ENCODE data around the gene CAV2.

CAV2 gene

GRCh38 chr7:116455009-116455408, 44.5 kb upstream of the CAV2 start:
- no peak for TF ChIP-seq FOXM1 (IDR thresholded peaks at IDR 0.05; ENCODE audit: borderline replicate concordance, low read depth)
- no peak for TF ChIP-seq CEBPB (IDR thresholded peaks at IDR 0.05)
- no peak for TF ChIP-seq REST (IDR thresholded peaks at IDR 0.05; ENCODE audit: low read depth)
- TF ChIP-seq TEAD4 (IDR thresholded peaks at IDR 0.05), result no peak
- TF ChIP-seq CREB1 (IDR thresholded peaks at IDR 0.05; ENCODE audit: low read depth), result no peak
- no peak for TF ChIP-seq EGR1 (IDR thresholded peaks at IDR 0.05)
- no peak for TF ChIP-seq ZBTB7A (IDR thresholded peaks at IDR 0.05; ENCODE audit: low read depth)
- TF ChIP-seq MAX (IDR thresholded peaks at IDR 0.05), result no peak
- TF ChIP-seq RAD21 (IDR thresholded peaks at IDR 0.05; ENCODE audit: low read depth), result no peak
- TF ChIP-seq EP300 (IDR thresholded peaks at IDR 0.05; ENCODE audit: borderline replicate concordance), result no peak
- TF ChIP-seq TAF1 (IDR thresholded peaks at IDR 0.05; ENCODE audit: low read depth), result no peak
- no peak for TF ChIP-seq YY1 (IDR thresholded peaks at IDR 0.05; ENCODE audit: low read depth)
- TF ChIP-seq TCF12 (IDR thresholded peaks at IDR 0.05; ENCODE audit: low read depth), result no peak
- TF ChIP-seq NFIC (IDR thresholded peaks at IDR 0.05), result no peak
- no peak for TF ChIP-seq USF1 (IDR thresholded peaks at IDR 0.05)

GRCh38 chr7:116455499-116455898, 44.0 kb upstream of the CAV2 start:
- TF ChIP-seq TCF12 (IDR thresholded peaks at IDR 0.05; ENCODE audit: low read depth), result no peak
- no peak for TF ChIP-seq YY1 (IDR thresholded peaks at IDR 0.05; ENCODE audit: low read depth)

GRCh38 chr7:116461500-116461899, 38.0 kb upstream of the CAV2 start:
- no peak for TF ChIP-seq EGR1 (IDR thresholded peaks at IDR 0.05)
- no peak for TF ChIP-seq CEBPB (IDR thresholded peaks at IDR 0.05)
- TF ChIP-seq REST (IDR thresholded peaks at IDR 0.05; ENCODE audit: low read depth), result no peak
- TF ChIP-seq CREB1 (IDR thresholded peaks at IDR 0.05; ENCODE audit: low read depth), result no peak
- no peak for TF ChIP-seq USF1 (IDR thresholded peaks at IDR 0.05)
- no peak for TF ChIP-seq RAD21 (IDR thresholded peaks at IDR 0.05; ENCODE audit: low read depth)

- no peak for TF ChIP-seq YY1 (IDR thresholded peaks at IDR 0.05; ENCODE audit: low read depth)
- TF ChIP-seq TEAD4 (IDR thresholded peaks at IDR 0.05), result no peak
- TF ChIP-seq EGR1 (IDR thresholded peaks at IDR 0.05), result no peak
- TF ChIP-seq FOXM1 (IDR thresholded peaks at IDR 0.05; ENCODE audit: borderline replicate concordance, low read depth), result no peak
- no peak for TF ChIP-seq NFIC (IDR thresholded peaks at IDR 0.05)
- TF ChIP-seq USF1 (IDR thresholded peaks at IDR 0.05), result no peak
- no peak for TF ChIP-seq CEBPB (IDR thresholded peaks at IDR 0.05)
- no peak for TF ChIP-seq EP300 (IDR thresholded peaks at IDR 0.05; ENCODE audit: borderline replicate concordance)
- TF ChIP-seq TAF1 (IDR thresholded peaks at IDR 0.05; ENCODE audit: low read depth), result no peak
- no peak for TF ChIP-seq RAD21 (IDR thresholded peaks at IDR 0.05; ENCODE audit: low read depth)
- no peak for TF ChIP-seq CREB1 (IDR thresholded peaks at IDR 0.05; ENCODE audit: low read depth)
- no peak for TF ChIP-seq TCF12 (IDR thresholded peaks at IDR 0.05; ENCODE audit: low read depth)
- TF ChIP-seq MAX (IDR thresholded peaks at IDR 0.05), result no peak
- TF ChIP-seq REST (IDR thresholded peaks at IDR 0.05; ENCODE audit: low read depth), result no peak
- TF ChIP-seq ZBTB7A (IDR thresholded peaks at IDR 0.05; ENCODE audit: low read depth), result no peak
Measured at GRCh38 chr7:116463956-116464355, 35.6 kb upstream of the CAV2 start.

Data from Ishikawa (cell line).